ENCODE measurements around the gene S1PR3. TPM values are rescaled to one million over a fixed set of nuclear protein-coding genes. Genes with fewer than 3 reads are reported as not detected.

S1PR3 gene
- total RNA-seq, 1 experiment from 2014 or later = 8.4 TPM

DNA sequence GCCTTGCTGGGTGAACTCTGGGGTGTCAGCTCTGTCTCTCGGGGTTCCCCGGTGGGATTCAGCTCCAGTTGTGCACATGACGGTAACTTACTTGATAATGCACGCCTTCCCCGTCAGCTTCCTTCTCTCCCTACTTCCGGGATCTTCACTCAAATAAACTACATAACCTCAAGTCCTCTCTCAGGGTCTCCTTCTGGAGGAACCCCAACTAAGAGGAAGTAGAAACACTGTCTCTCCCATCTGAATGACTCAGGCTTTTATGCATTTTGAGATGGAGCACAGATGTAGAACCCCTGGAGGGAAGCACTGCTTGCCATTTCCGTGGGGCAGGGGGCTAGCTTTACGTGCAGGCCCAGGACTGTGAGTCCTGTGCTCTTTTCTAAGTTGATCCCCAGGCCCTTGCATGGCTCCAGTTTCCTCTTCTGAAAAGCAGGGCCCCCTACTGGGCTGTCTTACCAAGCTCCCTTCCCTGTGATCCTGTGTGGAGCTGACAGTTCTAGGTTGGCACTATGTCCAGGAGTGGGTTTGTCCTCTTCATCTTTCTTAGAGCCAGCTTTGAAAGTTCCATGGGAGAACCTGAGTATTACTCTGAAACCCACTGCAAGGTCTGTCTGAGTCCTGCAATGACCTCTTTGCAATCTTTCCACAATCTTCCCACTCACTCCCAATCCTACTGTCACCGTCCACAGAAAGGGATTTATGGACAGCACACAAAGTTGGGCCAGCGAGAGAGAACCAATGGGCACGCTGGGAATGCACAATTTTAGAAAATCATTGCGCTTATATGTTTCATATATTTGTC is 17.7 kb downstream of the S1PR3 start:
- POLR2A ChIA-PET (ENCODE audit: unreplicated experiment) = no interaction called here
- Histone ChIP-seq H3K27me3 (ENCODE audit: low read length) (no peaks in the 10 kb centered on the region), H2AFZ (ENCODE audit: low read length) (no peak overlapping the region), H3K79me2 (ENCODE audit: low read length) (no peaks in the 10 kb centered on the region), H3K4me1 (ENCODE audit: insufficient read depth, low read length) (no peaks in the 10 kb centered on the region), H3K9me2 (replicated peaks; ENCODE audit: low read length) (no peaks in the 10 kb centered on the region), H3K4me3 (ENCODE audit: low read length) (no peak overlapping the region), H3K27ac (ENCODE audit: low read length) (no peak overlapping the region), H3K4me2 (ENCODE audit: low read length) (no peak overlapping the region), H3K36me3 (ENCODE audit: low read depth, low read length) (no peaks in the 10 kb centered on the region), H3F3A (ENCODE audit: low read length, unreplicated experiment) (no peaks in the 10 kb centered on the region), H3K9me3 (ENCODE audit: low read length) (no peaks in the 10 kb centered on the region), H4K20me1 (ENCODE audit: low read length) (no peaks in the 10 kb centered on the region), H3K9ac (ENCODE audit: low read length) (no peak overlapping the region)
- CTCF ChIA-PET = interaction anchor here (0.5 kb wide), 1 partner anchor 904 kb away, joined by 3 read pairs; no protein-coding TSS in a partner anchor
- intact Hi-C loops (cut with micrococcal nuclease) = loop anchor here (10.0 kb wide), 1 partner anchor 1054 kb away; a partner anchor contains a TSS
- ATAC-seq = no peak; the same call in 1 of the 2 replicates
- no peak for TF ChIP-seq EZH2 (IDR thresholded peaks at IDR 0.05; ENCODE audit: low read length, unreplicated experiment)
- TF ChIP-seq, protein P1, sequence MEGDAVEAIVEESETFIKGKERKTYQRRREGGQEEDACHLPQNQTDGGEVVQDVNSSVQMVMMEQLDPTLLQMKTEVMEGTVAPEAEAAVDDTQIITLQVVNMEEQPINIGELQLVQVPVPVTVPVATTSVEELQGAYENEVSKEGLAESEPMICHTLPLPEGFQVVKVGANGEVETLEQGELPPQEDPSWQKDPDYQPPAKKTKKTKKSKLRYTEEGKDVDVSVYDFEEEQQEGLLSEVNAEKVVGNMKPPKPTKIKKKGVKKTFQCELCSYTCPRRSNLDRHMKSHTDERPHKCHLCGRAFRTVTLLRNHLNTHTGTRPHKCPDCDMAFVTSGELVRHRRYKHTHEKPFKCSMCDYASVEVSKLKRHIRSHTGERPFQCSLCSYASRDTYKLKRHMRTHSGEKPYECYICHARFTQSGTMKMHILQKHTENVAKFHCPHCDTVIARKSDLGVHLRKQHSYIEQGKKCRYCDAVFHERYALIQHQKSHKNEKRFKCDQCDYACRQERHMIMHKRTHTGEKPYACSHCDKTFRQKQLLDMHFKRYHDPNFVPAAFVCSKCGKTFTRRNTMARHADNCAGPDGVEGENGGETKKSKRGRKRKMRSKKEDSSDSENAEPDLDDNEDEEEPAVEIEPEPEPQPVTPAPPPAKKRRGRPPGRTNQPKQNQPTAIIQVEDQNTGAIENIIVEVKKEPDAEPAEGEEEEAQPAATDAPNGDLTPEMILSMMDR (conservative IDR thresholded peaks at IDR 0.05; ENCODE audit: low read depth, low read length) = peak; percentile 36
- no peak for TF ChIP-seq EZH2phosphoT487 (IDR thresholded peaks at IDR 0.05; ENCODE audit: borderline replicate concordance, low read length)
- no peak for DNase-seq
- no TSS peak for BruUV-seq (replicated peaks)

DNA sequence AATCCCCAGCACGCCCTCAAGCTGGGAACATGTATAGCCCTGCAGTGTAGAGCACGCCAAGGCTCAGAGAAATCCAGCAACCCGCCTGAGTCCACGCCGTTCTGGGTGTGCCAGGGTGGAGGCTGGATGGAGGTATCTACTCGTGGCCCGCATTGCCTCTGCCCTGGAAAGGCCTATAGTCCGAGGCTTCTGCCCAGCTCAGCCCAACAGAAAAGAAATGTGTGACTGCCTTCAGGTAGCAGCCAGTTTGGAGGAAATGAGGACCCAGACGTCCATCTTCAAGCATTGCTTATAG is 18.2 kb downstream of the S1PR3 start:
- TF ChIP-seq, protein P1 (conservative IDR thresholded peaks at IDR 0.05; ENCODE audit: low read depth, low read length) = no peak
- TF ChIP-seq EZH2 (IDR thresholded peaks at IDR 0.05; ENCODE audit: low read length, unreplicated experiment) = no peak
- TF ChIP-seq EZH2phosphoT487 (IDR thresholded peaks at IDR 0.05; ENCODE audit: borderline replicate concordance, low read length) = no peak
- Histone ChIP-seq H3K27ac (ENCODE audit: low read length) (no peak overlapping the region), H3K36me3 (ENCODE audit: low read depth, low read length) (no peaks in the 10 kb centered on the region), H3K9me3 (ENCODE audit: low read length) (no peaks in the 10 kb centered on the region), H3K27me3 (ENCODE audit: low read length) (no peaks in the 10 kb centered on the region), H3K4me2 (ENCODE audit: low read length) (no peak overlapping the region), H3K9ac (ENCODE audit: low read length) (no peak overlapping the region), H4K20me1 (ENCODE audit: low read length) (no peaks in the 10 kb centered on the region), H3K4me1 (ENCODE audit: insufficient read depth, low read length) (no peaks in the 10 kb centered on the region), H3F3A (ENCODE audit: low read length, unreplicated experiment) (no peaks in the 10 kb centered on the region), H3K79me2 (ENCODE audit: low read length) (no peaks in the 10 kb centered on the region), H3K4me3 (ENCODE audit: low read length) (no peak overlapping the region), H2AFZ (ENCODE audit: low read length) (no peak overlapping the region), H3K9me2 (replicated peaks; ENCODE audit: low read length) (no peaks in the 10 kb centered on the region)
- BruUV-seq (replicated peaks) = no TSS peak
- ChIA-PET POLR2A (ENCODE audit: unreplicated experiment) (no interaction called here), CTCF (interaction anchor here (0.5 kb wide), 1 partner anchor 905 kb away, joined by 3 read pairs; no protein-coding TSS in a partner anchor)
- ATAC-seq (no peak), DNase-seq (no peak)
- intact Hi-C loops (cut with micrococcal nuclease) = loop anchor here (10.0 kb wide), 1 partner anchor 1055 kb away; a partner anchor contains a TSS

DNA sequence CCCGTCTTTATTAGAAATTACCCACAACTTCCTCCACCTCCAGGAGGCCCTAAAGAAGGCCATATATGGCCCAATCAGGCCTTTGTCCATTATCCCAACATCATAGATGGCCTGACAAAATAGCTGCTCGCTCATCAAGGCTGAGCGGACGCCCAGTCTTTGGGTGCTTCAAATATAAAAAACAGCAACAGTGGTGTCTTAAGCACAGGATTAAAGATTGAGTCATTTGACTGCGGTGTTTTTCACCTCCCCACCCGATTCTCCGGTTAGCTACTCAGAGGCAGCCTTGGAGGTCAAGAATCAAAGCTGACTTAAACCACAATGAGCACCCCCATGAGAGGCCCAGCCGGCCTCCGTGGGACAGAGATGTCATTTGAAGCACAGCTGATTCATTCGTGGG is 18.8 kb downstream of the S1PR3 start:
- H3K4me2 ChIP-seq (ENCODE audit: low read length) = no peak overlapping the region
- no peaks in the 10 kb centered on the region for H3K9me3 ChIP-seq (ENCODE audit: low read length)
- no peak overlapping the region for H2AFZ ChIP-seq (ENCODE audit: low read length)
- ChIA-PET CTCF (no interaction called here), POLR2A (ENCODE audit: unreplicated experiment) (no interaction called here)
- no peak for ATAC-seq
- intact Hi-C loops (cut with micrococcal nuclease) = no loop called here
- H3K4me3 ChIP-seq (ENCODE audit: low read length) = no peak overlapping the region
- no peak overlapping the region for H3K9ac ChIP-seq (ENCODE audit: low read length)
- H3K36me3 ChIP-seq (ENCODE audit: low read depth, low read length) = no peaks in the 10 kb centered on the region
- BruUV-seq (replicated peaks) = no TSS peak
- TF ChIP-seq, protein P1 (conservative IDR thresholded peaks at IDR 0.05; ENCODE audit: low read depth, low read length) = no peak
- TF ChIP-seq EZH2phosphoT487 (IDR thresholded peaks at IDR 0.05; ENCODE audit: borderline replicate concordance, low read length) = no peak
- TF ChIP-seq EZH2 (IDR thresholded peaks at IDR 0.05; ENCODE audit: low read length, unreplicated experiment) = no peak
- no peak for DNase-seq
- H3F3A ChIP-seq (ENCODE audit: low read length, unreplicated experiment) = no peaks in the 10 kb centered on the region
- no peak overlapping the region for H3K27ac ChIP-seq (ENCODE audit: low read length)
- H3K4me1 ChIP-seq (ENCODE audit: insufficient read depth, low read length) = no peaks in the 10 kb centered on the region
- H4K20me1 ChIP-seq (ENCODE audit: low read length) = no peaks in the 10 kb centered on the region
- no peaks in the 10 kb centered on the region for H3K9me2 ChIP-seq (replicated peaks; ENCODE audit: low read length)
- H3K79me2 ChIP-seq (ENCODE audit: low read length) = no peaks in the 10 kb centered on the region
- H3K27me3 ChIP-seq (ENCODE audit: low read length) = no peaks in the 10 kb centered on the region
